K562 (cell line): Measurements from ENCODE around the gene NETO1. TPM values are rescaled to one million over a fixed set of nuclear protein-coding genes. Genes with fewer than 3 reads are reported as not detected.

Experiments used
- ATAC-seq: fragments of 200-7000 bp; cut with Tn5 transposase; 3 replicates; pipeline ENCODE4 v1.9.1; 2020; ENCODE audit warnings: moderate library complexity
- BruUV-seq: library from RNA; stranded (reverse); fragments of 400-500 nt; replicated peaks from 2 replicates; lab custom pipeline; 2021; lab: Mats Ljungman, UMichigan
- CTCF ChIA-PET: fragments of 300-600 bp; formaldehyde crosslinking; extraction: SDS; loops from one replicate; lab custom pipeline; 2021; ENCODE audit warnings: low intra/inter-chr PET ratio; lab: Yijun Ruan, JAX
- POLR2A ChIA-PET: fragments of 300-600, 350-650 bp; sonication (Branson Sonifier 250); formaldehyde crosslinking; extraction: SDS; loops from one replicate; lab custom pipeline; 2021; ENCODE audit warnings: antibody characterized with exemption, inconsistent platforms; lab: Yijun Ruan, JAX
- DNase-seq, 4 experiments: peaks; one replicate each; pipeline versions ENCODE4 v3.0.0 to v3.0.0-alpha.2; 2011 to 2018; ENCODE audit warnings: low spot score in 3 of 4, mixed read lengths in 3 of 4; ENCODE audit errors: extremely low read depth in 1 of 4
- FAIRE-seq: peaks from 2 replicates; lab custom pipeline; 2011; peaks lifted over from hg19 to GRCh38; lab: Jason Lieb, UNC
- H2AFZ ChIP-seq: 2 replicates; pipeline ENCODE4 v1.6.0; 2011; ENCODE audit warnings: low read depth, low read length, control low read depth, inconsistent platforms
- H3K27ac ChIP-seq: fragments of 200-600 bp; 3 replicates; pipeline ENCODE4 v1.8.0; 2011; ENCODE audit warnings: low read depth, mild to moderate bottlenecking, control low read depth, inconsistent platforms, low read length, moderate library complexity, mixed read lengths; ENCODE audit errors: extremely low read depth
- H3K27me3 ChIP-seq, 2 experiments: fragments of 300-600 bp in 1 of 2; 2 replicates in 1 of 2; 3 replicates in 1 of 2; pipeline versions ENCODE4 v1.6.0 to v1.8.0; 2011; ENCODE audit warnings: inconsistent platforms in 2 of 2, low read length in 2 of 2, mild to moderate bottlenecking in 1 of 2, mixed read lengths in 1 of 2, moderate library complexity in 1 of 2; ENCODE audit not compliant: control insufficient read depth in 2 of 2, insufficient read depth in 2 of 2
- H3K36me3 ChIP-seq: fragments of 300-600 bp; 3 replicates; pipeline ENCODE4 v1.8.0; 2011; ENCODE audit warnings: mild to moderate bottlenecking, low read length, inconsistent platforms; ENCODE audit not compliant: control insufficient read depth, insufficient read depth
- H3K4me1 ChIP-seq, 2 experiments: fragments of 200-600 bp in 1 of 2; replicated peaks in 1 of 2; 2 replicates in 1 of 2; 3 replicates in 1 of 2; pipeline versions ENCODE4 v1.5.1 to v1.8.0; 2011; ENCODE audit warnings: inconsistent platforms in 2 of 2, low read length in 2 of 2, mild to moderate bottlenecking in 1 of 2, mixed read lengths in 1 of 2, moderate library complexity in 1 of 2; ENCODE audit not compliant: control insufficient read depth in 2 of 2, insufficient read depth in 2 of 2
- H3K4me2 ChIP-seq: 2 replicates; pipeline ENCODE4 v1.6.1; 2011; ENCODE audit warnings: low read length, control low read depth, inconsistent platforms, mixed read lengths; ENCODE audit not compliant: insufficient read depth
- H3K4me3 ChIP-seq: fragments of 200-600 bp; sonication (generic), shearing (Covaris generic); 2 replicates; pipeline ENCODE4 v1.5.1; 2016; ENCODE audit warnings: control low read depth, inconsistent platforms
- H3K79me2 ChIP-seq: fragments of 200-600 bp; 3 replicates; pipeline ENCODE4 v1.8.0; 2011; ENCODE audit warnings: low read length, inconsistent platforms; ENCODE audit not compliant: control insufficient read depth, insufficient read depth
- H3K9ac ChIP-seq, 2 experiments: 2 replicates each; pipeline versions ENCODE4 v1.6.0 to v1.6.1; 2011; ENCODE audit warnings: low read depth in 2 of 2, low read length in 2 of 2, control low read depth in 1 of 2, inconsistent platforms in 1 of 2, mild to moderate bottlenecking in 1 of 2, mixed read lengths in 1 of 2; ENCODE audit not compliant: insufficient read depth in 1 of 2
- H3K9me1 ChIP-seq: one replicate; pipeline ENCODE4 v1.6.0; 2011; ENCODE audit warnings: inconsistent platforms, mild to moderate bottlenecking, low read length, moderate library complexity; ENCODE audit not compliant: control insufficient read depth, insufficient read depth
- H3K9me3 ChIP-seq: replicated peaks from 2 replicates; pipeline ENCODE4 v1.5.1; 2011; ENCODE audit warnings: low read depth, low read length, inconsistent platforms; ENCODE audit not compliant: control insufficient read depth, insufficient read depth
- H4K20me1 ChIP-seq: replicated peaks from 2 replicates; pipeline ENCODE4 v1.6.1; 2011; ENCODE audit warnings: low read length, inconsistent platforms, mixed read lengths; ENCODE audit not compliant: control insufficient read depth, insufficient read depth
- CBFA2T3 ChIP-seq: fragments of 450-650 bp; IDR thresholded peaks from 2 replicates; pipeline ENCODE4 v1.6.1; 2017
- CEBPG ChIP-seq, 3 experiments: fragments of 200-800 bp in 1 of 3; sonication (Bioruptor generic) in 1 of 3; sonication (generic) in 1 of 3; formaldehyde crosslinking in 1 of 3; IDR thresholded peaks in 2 of 3; conservative IDR thresholded peaks in 1 of 3; 2 replicates each; pipeline versions ENCODE4 v1.6.1 to v1.8.0; 2016 to 2022; ENCODE audit warnings: missing compliant biosample characterization in 2 of 3, missing genetic modification characterization in 2 of 3, mild to moderate bottlenecking in 1 of 3, missing genetic modification reagents in 1 of 3
- CHD1 ChIP-seq: fragments of 200-600 bp; sonication (generic); IDR thresholded peaks from one replicate; pipeline ENCODE4 v1.6.1; 2012; ENCODE audit warnings: mild to moderate bottlenecking, moderate library complexity, low read length, inconsistent platforms
- COPS2 ChIP-seq: fragments of 450-650 bp; conservative IDR thresholded peaks from 2 replicates; pipeline ENCODE4 v1.6.1; 2016; ENCODE audit warnings: mild to moderate bottlenecking, moderate library complexity
- E2F4 ChIP-seq: sonication (generic); formaldehyde crosslinking; IDR thresholded peaks from 2 replicates; pipeline ENCODE4 v1.8.0; 2022; ENCODE audit warnings: mild to moderate bottlenecking, low read depth, missing genetic modification reagents
- FOS ChIP-seq: IDR thresholded peaks from 3 replicates; pipeline ENCODE4 v1.6.1; 2011; ENCODE audit not compliant: insufficient read length; ENCODE audit errors: extremely low read depth
- GTF2B ChIP-seq: IDR thresholded peaks from 2 replicates; pipeline ENCODE4 v1.6.1; 2011; ENCODE audit not compliant: insufficient read length; ENCODE audit errors: extremely low read depth
- NEUROD1 ChIP-seq: fragments of 150-350 bp; IDR thresholded peaks from 2 replicates; pipeline ENCODE4 v1.6.1; 2014; ENCODE audit warnings: borderline replicate concordance, low read length, low read depth; ENCODE audit not compliant: partially characterized antibody
- SAFB2 ChIP-seq: fragments of 200-400 bp; formaldehyde crosslinking; IDR thresholded peaks from 2 replicates; pipeline ENCODE4 v1.6.1; 2018; ENCODE audit warnings: borderline replicate concordance, low read length, low read depth, moderate library complexity; ENCODE audit not compliant: severe bottlenecking
- SNIP1 ChIP-seq: fragments of 450-650 bp; IDR thresholded peaks from 2 replicates; pipeline ENCODE4 v1.7.1; 2017; ENCODE audit warnings: low read depth, mild to moderate bottlenecking
- TAF7 ChIP-seq: fragments of 450-650 bp; IDR thresholded peaks from 2 replicates; pipeline ENCODE4 v1.6.1; 2016; ENCODE audit warnings: missing genetic modification characterization, missing compliant biosample characterization
- ZBTB5 ChIP-seq: fragments of 450-650 bp; IDR thresholded peaks from 2 replicates; pipeline ENCODE4 v1.6.1; 2017; ENCODE audit warnings: antibody characterized with exemption
- ZFPM2 ChIP-seq: fragments of 250-450 bp; sonication (Bioruptor Pico); IDR thresholded peaks from 2 replicates; pipeline ENCODE4 v1.5.1; 2022; ENCODE audit warnings: mild to moderate bottlenecking
- WGBS: fragments of 100-300 bp; shearing (Covaris generic); methylation state at CpG from one replicate; pipeline ENCODE4 v1.1.6; 2016; ENCODE audit warnings: low coverage, mixed read lengths; ENCODE audit not compliant: insufficient coverage; ENCODE audit errors: missing lambda C conversion rate; 5-methylcytosine and 5-hydroxymethylcytosine counted together
- in situ Hi-C: fragments of 300-500 bp; cut with MboI; formaldehyde crosslinking; loops from 4 replicates; pipeline ENCODE4 v1.15.0; 2018; ENCODE audit warnings: inconsistent platforms, mixed read lengths
- intact Hi-C: fragments of 100-400 bp; cut with micrococcal nuclease; formaldehyde crosslinking; loops from 2 replicates; pipeline ENCODE4 v1.14.2; 2022
- polyA plus RNA-seq, 8 experiments: library from polyadenylated mRNA; depleted of rRNA in 4 of 8; stranded (reverse) in 5 of 8; unstranded in 3 of 8; fragments of >200 nt; fragmentation: Nextera tagmentation in 2 of 8; fragmentation: Illumina TruSeq in 1 of 8; extraction: Ambion mirVana in 2 of 8; extraction: Trizol in 1 of 8; gene quantifications; 2 replicates each; pipeline versions ENCODE4 v1.2.1 to v1.2.3, GENCODE V29; 2011 to 2014; ENCODE audit warnings: inconsistent platforms in 1 of 8, missing spikeins in 1 of 8
- total RNA-seq, 7 experiments: library from RNA; depleted of rRNA in 6 of 7; stranded (reverse); fragments of >200 nt in 6 of 7; fragmentation: Illumina TruSeq in 2 of 7; extraction: Trizol in 2 of 7; gene quantifications; 2 replicates each; pipeline versions ENCODE4 v1.2.1 to v1.2.3, GENCODE V29; 2011 to 2021; ENCODE audit warnings: low replicate concordance in 1 of 7
- TF ChIP-seq, protein P1 (sequence below): fragments of 250-450 bp; sonication (Bioruptor Pico); IDR thresholded peaks from 2 replicates; pipeline ENCODE4 v1.8.0; 2022; ENCODE audit warnings: moderate library complexity, mild to moderate bottlenecking, inconsistent platforms

The NETO1 gene
- total and polyA plus RNA-seq, 9 of the 15 experiments (the other 6 are each of a cell fraction or from before 2014, with no cell fraction given) = not detected

DNA sequence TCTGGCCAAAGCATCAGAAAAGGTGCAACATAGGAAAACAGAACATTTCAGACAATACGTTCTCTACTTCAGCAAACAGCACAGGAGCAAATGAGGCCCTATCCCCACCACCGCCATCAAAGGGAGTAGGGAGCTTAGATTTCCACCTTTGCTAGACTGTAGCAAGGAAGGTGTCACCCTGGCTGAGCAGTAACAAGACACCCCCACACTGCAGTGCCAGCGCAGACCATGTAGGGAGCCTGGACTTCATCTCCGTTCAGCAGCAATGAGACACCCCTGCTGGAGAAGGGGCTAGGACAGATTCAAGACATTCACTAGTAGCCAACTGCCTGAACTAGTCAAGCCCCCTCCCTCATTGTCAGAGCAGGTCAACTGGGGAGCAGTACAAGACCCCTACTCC lies 163.6 kb downstream of the NETO1 start:
- intact Hi-C loops = no loop called here
- Histone ChIP-seq H4K20me1 (no peaks in the 10 kb centered on the region), H3K4me3 (no peak overlapping the region), H2AFZ (no peak overlapping the region), H3K79me2 (no peaks in the 10 kb centered on the region), H3K27me3 (no peaks in the 10 kb centered on the region), H3K27ac (no peak overlapping the region), H3K9me1 (no peaks in the 10 kb centered on the region), H3K4me2 (no peak overlapping the region), H3K9me3 (no peaks in the 10 kb centered on the region), H3K4me1 (no peaks in the 10 kb centered on the region), H3K9ac (no peak overlapping the region), H3K36me3 (no peaks in the 10 kb centered on the region)
- CTCF ChIA-PET = no interaction called here
- no TSS peak for BruUV-seq
- DNase-seq (no peak), ATAC-seq (no peak), FAIRE-seq (no peak)
- in situ Hi-C loops = no loop called here
- WGBS = 0% methylated on average over 4 of the region's 4 CpGs
- POLR2A ChIA-PET = no interaction called here
- TF ChIP-seq ZFPM2 (CRISPR knock-in tag) (no peak), SAFB2 (no peak), TAF7 (tag) (no peak), CBFA2T3 (no peak), E2F4 (CRISPR knock-in tag) (no peak), ZBTB5 (no peak), SNIP1 (no peak), GTF2B (no peak), CEBPG (CRISPR knock-in tag; IDR thresholded peaks at IDR 0.05) (no peak), CEBPG (tag; conservative IDR thresholded peaks at IDR 0.05 in 1 of 2, IDR thresholded peaks at IDR 0.05 in 1 of 2) (no peak), FOS (no peak), CHD1 (no peak), COPS2 (no peak), NEUROD1 (no peak)
- TF ChIP-seq, protein P1, sequence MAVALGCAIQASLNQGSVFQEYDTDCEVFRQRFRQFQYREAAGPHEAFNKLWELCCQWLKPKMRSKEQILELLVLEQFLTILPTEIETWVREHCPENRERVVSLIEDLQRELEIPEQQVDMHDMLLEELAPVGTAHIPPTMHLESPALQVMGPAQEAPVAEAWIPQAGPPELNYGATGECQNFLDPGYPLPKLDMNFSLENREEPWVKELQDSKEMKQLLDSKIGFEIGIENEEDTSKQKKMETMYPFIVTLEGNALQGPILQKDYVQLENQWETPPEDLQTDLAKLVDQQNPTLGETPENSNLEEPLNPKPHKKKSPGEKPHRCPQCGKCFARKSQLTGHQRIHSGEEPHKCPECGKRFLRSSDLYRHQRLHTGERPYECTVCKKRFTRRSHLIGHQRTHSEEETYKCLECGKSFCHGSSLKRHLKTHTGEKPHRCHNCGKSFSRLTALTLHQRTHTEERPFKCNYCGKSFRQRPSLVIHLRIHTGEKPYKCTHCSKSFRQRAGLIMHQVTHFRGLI (CRISPR knock-in tag) = no peak
